Suppressor macrophage treated with lipopolysaccharide for 1 hour (primary cell): ENCODE measurements around the gene TMEM183A.

ENCODE experiments used
- DNase-seq, 3 donors: peaks; one replicate each; pipeline ENCODE4 v3.0.0-alpha.2; 2020 to 2022

TMEM183A gene

DNA sequence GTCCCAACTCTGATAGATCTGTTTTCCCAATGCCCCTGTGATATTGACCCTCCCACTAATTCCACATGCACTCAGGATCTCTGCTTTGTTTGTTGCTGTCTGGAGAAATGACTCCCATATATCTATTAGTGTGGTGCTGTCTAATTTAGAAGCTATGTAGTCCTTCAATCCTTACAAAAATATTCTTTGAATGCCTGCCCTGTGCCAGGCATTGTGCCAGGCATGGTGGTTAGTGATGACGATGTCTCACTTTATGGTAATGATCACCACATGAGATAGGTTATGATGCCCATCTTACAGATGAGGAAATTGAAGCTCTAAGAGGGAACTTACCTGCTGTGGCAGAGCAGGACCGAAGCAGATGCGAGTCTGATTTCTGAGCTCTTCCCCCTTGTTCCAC, 65.7 kb downstream of the TMEM183A start:
- DNase-seq = no peak

DNA sequence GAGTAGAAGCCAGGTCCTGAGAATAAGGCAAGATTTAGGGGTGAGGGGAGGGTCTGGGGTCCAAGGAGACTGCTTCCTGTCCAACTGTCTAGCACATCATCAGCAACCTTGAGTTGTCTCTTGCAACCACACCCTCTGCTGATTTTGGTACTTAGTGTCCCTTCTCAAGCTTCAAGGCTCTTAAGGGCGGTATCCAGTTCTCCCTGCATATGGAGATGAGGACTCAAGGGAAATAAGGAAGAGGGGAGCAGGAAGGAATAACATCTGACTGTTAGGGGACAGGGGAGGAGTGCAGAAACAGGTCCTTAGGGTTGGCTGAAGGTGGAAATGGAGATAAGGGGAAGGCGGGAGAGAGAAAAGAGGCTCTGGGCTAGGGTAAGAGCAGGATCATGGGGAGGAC, 66.3 kb downstream of the TMEM183A start:
- DNase-seq = no peak
